ENCODE measurements around the gene PLOD2. TPM values are rescaled to one million over a fixed set of nuclear protein-coding genes. Genes with fewer than 3 reads are reported as not detected.

Gene PLOD2
- total RNA-seq, 1 donor from 2014 or later, result 29.2 TPM

GRCh38 chr3:146200461-146201220, 39.7 kb upstream of the PLOD2 start:
- no peak overlapping the region for H2AFZ ChIP-seq (replicated peaks)
- DNase-seq (ENCODE audit: low spot score), result no peak
- Mint-ChIP-seq H3K36me3 (no peaks in the 10 kb centered on the region), H3K9me3 (no peaks in the 10 kb centered on the region), H3K4me3 (no peak overlapping the region), H3K27ac (no peak overlapping the region), H3K27me3 (ENCODE audit: insufficient read depth, low read depth) (peaks cover 3% of the 10 kb centered on the region), H3K4me1 (no peaks in the 10 kb centered on the region)
- no peaks in the 10 kb centered on the region for H3K36me3 ChIP-seq
- no peaks in the 10 kb centered on the region for H3K79me2 ChIP-seq (ENCODE audit: low read depth)
- no peak for TF ChIP-seq EZH2phosphoT487 (IDR thresholded peaks at IDR 0.05)
- TF ChIP-seq EZH2 (IDR thresholded peaks at IDR 0.05), result no peak
- TF ChIP-seq CTCF (IDR thresholded peaks at IDR 0.05), result no peak
- no peak overlapping the region for H3K4me3 ChIP-seq
- no peak overlapping the region for H3K27ac ChIP-seq
- no peak overlapping the region for H3K9ac ChIP-seq
- H3F3A ChIP-seq (ENCODE audit: low read depth), result no peaks in the 10 kb centered on the region
- no peak overlapping the region for H3K4me2 ChIP-seq
- H3K4me1 ChIP-seq, result peaks cover 5% of the 10 kb centered on the region
- H3K9me3 ChIP-seq (ENCODE audit: low read depth), result no peaks in the 10 kb centered on the region
- no peaks in the 10 kb centered on the region for H3K27me3 ChIP-seq
- H4K20me1 ChIP-seq (ENCODE audit: low read depth), result no peaks in the 10 kb centered on the region

- no peak for TF ChIP-seq EZH2phosphoT487 (IDR thresholded peaks at IDR 0.05)
- TF ChIP-seq EZH2 (IDR thresholded peaks at IDR 0.05), result no peak
- TF ChIP-seq CTCF (IDR thresholded peaks at IDR 0.05), result no peak
- Histone ChIP-seq H2AFZ (replicated peaks) (no peak overlapping the region), H3K4me3 (no peak overlapping the region), H3F3A (ENCODE audit: low read depth) (no peaks in the 10 kb centered on the region), H3K9ac (no peak overlapping the region), H3K9me3 (ENCODE audit: low read depth) (no peaks in the 10 kb centered on the region), H3K79me2 (ENCODE audit: low read depth) (no peaks in the 10 kb centered on the region), H3K4me1 (peaks cover 5% of the 10 kb centered on the region), H4K20me1 (ENCODE audit: low read depth) (no peaks in the 10 kb centered on the region), H3K4me2 (no peak overlapping the region), H3K27ac (no peak overlapping the region), H3K27me3 (no peaks in the 10 kb centered on the region), H3K36me3 (no peaks in the 10 kb centered on the region)
- Mint-ChIP-seq H3K4me1 (no peaks in the 10 kb centered on the region), H3K9me3 (no peaks in the 10 kb centered on the region), H3K4me3 (no peak overlapping the region), H3K36me3 (no peaks in the 10 kb centered on the region), H3K27ac (no peak overlapping the region), H3K27me3 (ENCODE audit: insufficient read depth, low read depth) (peaks cover 3% of the 10 kb centered on the region)
- no peak for DNase-seq (ENCODE audit: low spot score)
Measured at GRCh38 chr3:146199762-146200161, 38.8 kb upstream of the PLOD2 start.

- H3K4me3 Mint-ChIP-seq, result no peak overlapping the region
- H3K27ac Mint-ChIP-seq, result no peak overlapping the region
- H3K27me3 ChIP-seq, result no peaks in the 10 kb centered on the region
- no peaks in the 10 kb centered on the region for H3K4me1 Mint-ChIP-seq
- H3F3A ChIP-seq (ENCODE audit: low read depth), result no peaks in the 10 kb centered on the region
- H3K9ac ChIP-seq, result no peak overlapping the region
- DNase-seq (ENCODE audit: low spot score), result no peak
- H3K36me3 Mint-ChIP-seq, result no peaks in the 10 kb centered on the region
- H4K20me1 ChIP-seq (ENCODE audit: low read depth), result no peaks in the 10 kb centered on the region
- H3K79me2 ChIP-seq (ENCODE audit: low read depth), result no peaks in the 10 kb centered on the region
- H3K4me2 ChIP-seq, result no peak overlapping the region
- no peak overlapping the region for H3K4me3 ChIP-seq
- TF ChIP-seq EZH2phosphoT487 (IDR thresholded peaks at IDR 0.05), result no peak
- TF ChIP-seq EZH2 (IDR thresholded peaks at IDR 0.05), result no peak
- TF ChIP-seq CTCF (IDR thresholded peaks at IDR 0.05), result no peak
- H2AFZ ChIP-seq (replicated peaks), result no peak overlapping the region
- H3K9me3 ChIP-seq (ENCODE audit: low read depth), result no peaks in the 10 kb centered on the region
- no peaks in the 10 kb centered on the region for H3K36me3 ChIP-seq
- H3K4me1 ChIP-seq, result peaks cover 5% of the 10 kb centered on the region
- H3K27ac ChIP-seq, result no peak overlapping the region
- peaks cover 3% of the 10 kb centered on the region for H3K27me3 Mint-ChIP-seq (ENCODE audit: insufficient read depth, low read depth)
- H3K9me3 Mint-ChIP-seq, result no peaks in the 10 kb centered on the region
Measured at GRCh38 chr3:146196789-146197188, 35.8 kb upstream of the PLOD2 start.
